GM23338 (cell line): ENCODE measurements around the gene CNP. TPM values are rescaled to one million over a fixed set of nuclear protein-coding genes. Genes with fewer than 3 reads are reported as not detected.

ENCODE experiments used
- ATAC-seq: fragments of 200-7000 bp; cut with Tn5 transposase; 3 replicates; pipeline ENCODE4 v1.9.1; 2020
- DNase-seq: peaks from one replicate; pipeline ENCODE4 v3.0.0-alpha.2; 2015; ENCODE audit warnings: low spot score
- H2AFZ ChIP-seq: fragments of 200-600 bp; sonication (generic); 2 replicates; pipeline ENCODE4 v1.8.0; 2016; ENCODE audit warnings: antibody characterized with exemption, mild to moderate bottlenecking, moderate library complexity
- H3F3A ChIP-seq: fragments of 200-600 bp; sonication (generic); replicated peaks from 2 replicates; pipeline ENCODE4 v1.8.0; 2017; ENCODE audit warnings: antibody characterized with exemption, mixed run types, low read depth
- H3K27ac ChIP-seq: fragments of 200-600 bp; sonication (generic); 2 replicates; pipeline ENCODE4 v1.6.1; 2016; ENCODE audit warnings: low read depth
- H3K27me3 ChIP-seq: fragments of 200-600 bp; sonication (generic); 2 replicates; pipeline ENCODE4 v1.8.0; 2016; ENCODE audit warnings: mild to moderate bottlenecking, mixed run types, moderate library complexity; ENCODE audit not compliant: insufficient read depth
- H3K36me3 ChIP-seq: fragments of 200-600 bp; sonication (generic); 2 replicates; pipeline ENCODE4 v1.8.0; 2016; ENCODE audit warnings: mild to moderate bottlenecking; ENCODE audit not compliant: insufficient read depth
- H3K4me1 ChIP-seq: fragments of 200-600 bp; sonication (generic); 2 replicates; pipeline ENCODE4 v1.8.0; 2016; ENCODE audit warnings: mild to moderate bottlenecking, moderate library complexity; ENCODE audit not compliant: insufficient read depth
- H3K4me2 ChIP-seq: fragments of 200-600 bp; sonication (generic); 2 replicates; pipeline ENCODE4 v1.7.1; 2017; ENCODE audit warnings: mixed run types
- H3K4me3 ChIP-seq: fragments of 200-600 bp; sonication (generic); 2 replicates; pipeline ENCODE4 v1.6.1; 2016; ENCODE audit warnings: mixed run types
- H3K79me2 ChIP-seq: fragments of 200-600 bp; sonication (generic); replicated peaks from 2 replicates; pipeline ENCODE4 v1.8.0; 2017; ENCODE audit warnings: mild to moderate bottlenecking; ENCODE audit not compliant: insufficient read depth
- H3K9me2 ChIP-seq: fragments of 200-600 bp; sonication (generic); 2 replicates; pipeline ENCODE4 v1.8.0; 2017; ENCODE audit not compliant: insufficient read depth
- H4K20me1 ChIP-seq: fragments of 200-600 bp; sonication (generic); replicated peaks from 2 replicates; pipeline ENCODE4 v1.8.0; 2017; ENCODE audit warnings: mild to moderate bottlenecking; ENCODE audit not compliant: insufficient read depth
- H3K27ac Mint-ChIP-seq: 2 replicates; pipeline ENCODE4 v1.8.0; 2020; ENCODE audit warnings: inconsistent platforms, mild to moderate bottlenecking, moderate library complexity, mixed read lengths
- H3K27me3 Mint-ChIP-seq: 3 replicates; pipeline ENCODE4 v1.8.0; 2022; ENCODE audit warnings: low read depth, mild to moderate bottlenecking, moderate library complexity, mixed read lengths, inconsistent platforms; ENCODE audit not compliant: insufficient read depth, poor library complexity
- H3K36me3 Mint-ChIP-seq: 3 replicates; pipeline ENCODE4 v1.8.0; 2021; ENCODE audit warnings: low read depth, mild to moderate bottlenecking, inconsistent platforms, moderate library complexity, mixed read lengths
- H3K4me1 Mint-ChIP-seq: 3 replicates; pipeline ENCODE4 v1.8.0; 2020; ENCODE audit warnings: mild to moderate bottlenecking, inconsistent platforms, mixed read lengths
- H3K4me3 Mint-ChIP-seq: 3 replicates; pipeline ENCODE4 v1.8.0; 2021; ENCODE audit warnings: moderate library complexity, mild to moderate bottlenecking, inconsistent platforms, mixed read lengths
- H3K9me3 Mint-ChIP-seq: 3 replicates; pipeline ENCODE4 v1.8.0; 2020; ENCODE audit warnings: moderate library complexity, mild to moderate bottlenecking, inconsistent platforms, mixed read lengths
- EZH2 ChIP-seq: fragments of 200-600 bp; sonication (generic); IDR thresholded peaks from one replicate; pipeline ENCODE4 v1.8.0; 2017; ENCODE audit warnings: antibody characterized with exemption, mild to moderate bottlenecking, low read depth; ENCODE audit not compliant: unreplicated experiment
- ZNF331 ChIP-seq: fragments of 250-450 bp; sonication (Bioruptor Pico); IDR thresholded peaks from 2 replicates; pipeline ENCODE4 v1.5.0; 2020; ENCODE audit warnings: low read depth, mild to moderate bottlenecking, moderate library complexity
- polyA plus RNA-seq: library from polyadenylated mRNA; unstranded; fragments of >200 nt; fragmentation: Nextera tagmentation; extraction: Ambion mirVana; gene quantifications from 2 replicates; pipeline ENCODE4 v1.2.1, GENCODE V29; 2016
- total RNA-seq: library from RNA; depleted of rRNA; stranded (reverse); fragments of >200 nt; shearing (Covaris generic); gene quantifications from 2 replicates; pipeline ENCODE4 v1.2.3, GENCODE V29; 2014
- TF ChIP-seq, protein P1 (sequence below): fragments of 250-450 bp; sonication (Bioruptor Pico); IDR thresholded peaks from 2 replicates; pipeline ENCODE4 v1.5.0; 2020; ENCODE audit warnings: mild to moderate bottlenecking, moderate library complexity
- TF ChIP-seq, protein P2 (sequence below), 2 experiments: fragments of 200-600 bp in 1 of 2; sonication (generic) in 1 of 2; conservative IDR thresholded peaks; 2 replicates each; pipeline versions ENCODE4 v1.5.1 to v1.6.1; 2016 to 2017; ENCODE audit warnings: antibody characterized with exemption in 2 of 2, low read depth in 2 of 2, mild to moderate bottlenecking in 2 of 2, moderate library complexity in 1 of 2
- TF ChIP-seq, protein P3 (sequence below): IDR thresholded peaks from 2 replicates; pipeline ENCODE4 v1.6.1; 2016; ENCODE audit warnings: antibody characterized with exemption

CNP gene
- total and polyA plus RNA-seq, 2 experiments from 2014 or later: 30.8 to 47.8 TPM

DNA sequence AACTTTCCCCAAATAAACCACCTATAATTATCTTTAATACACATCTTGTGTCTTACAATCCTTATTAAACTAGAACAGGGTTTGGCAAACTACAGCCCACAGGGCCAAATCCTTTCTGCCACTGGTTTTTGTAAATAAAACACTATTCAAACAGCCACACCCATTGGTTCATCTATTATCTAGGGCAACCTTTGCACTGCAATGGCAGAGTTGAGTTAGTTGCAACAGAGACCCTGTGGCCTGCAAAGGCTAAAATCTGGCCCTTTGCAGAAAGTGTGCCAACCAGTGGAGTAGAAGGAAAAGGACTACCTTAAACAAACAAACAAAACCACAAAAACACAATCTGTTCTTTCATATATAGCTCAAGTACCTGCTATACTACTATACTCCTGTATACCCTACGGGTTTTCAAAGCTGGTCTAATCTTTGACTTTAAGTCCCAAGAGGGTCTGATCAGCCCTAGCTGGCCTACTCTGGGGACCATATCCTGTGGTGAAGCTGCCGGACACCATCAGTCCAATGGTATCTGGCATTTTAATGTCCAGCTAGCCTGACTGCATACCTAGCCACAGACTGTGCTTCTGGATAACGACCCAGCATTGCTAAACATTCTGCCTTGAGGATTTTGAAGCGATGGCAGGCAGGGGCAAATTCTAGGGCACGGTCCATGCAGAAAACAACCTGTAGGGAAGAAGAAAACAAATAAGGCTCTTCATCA lies 23.3 kb downstream of the CNP start (continued):
- TF ChIP-seq, protein P1, sequence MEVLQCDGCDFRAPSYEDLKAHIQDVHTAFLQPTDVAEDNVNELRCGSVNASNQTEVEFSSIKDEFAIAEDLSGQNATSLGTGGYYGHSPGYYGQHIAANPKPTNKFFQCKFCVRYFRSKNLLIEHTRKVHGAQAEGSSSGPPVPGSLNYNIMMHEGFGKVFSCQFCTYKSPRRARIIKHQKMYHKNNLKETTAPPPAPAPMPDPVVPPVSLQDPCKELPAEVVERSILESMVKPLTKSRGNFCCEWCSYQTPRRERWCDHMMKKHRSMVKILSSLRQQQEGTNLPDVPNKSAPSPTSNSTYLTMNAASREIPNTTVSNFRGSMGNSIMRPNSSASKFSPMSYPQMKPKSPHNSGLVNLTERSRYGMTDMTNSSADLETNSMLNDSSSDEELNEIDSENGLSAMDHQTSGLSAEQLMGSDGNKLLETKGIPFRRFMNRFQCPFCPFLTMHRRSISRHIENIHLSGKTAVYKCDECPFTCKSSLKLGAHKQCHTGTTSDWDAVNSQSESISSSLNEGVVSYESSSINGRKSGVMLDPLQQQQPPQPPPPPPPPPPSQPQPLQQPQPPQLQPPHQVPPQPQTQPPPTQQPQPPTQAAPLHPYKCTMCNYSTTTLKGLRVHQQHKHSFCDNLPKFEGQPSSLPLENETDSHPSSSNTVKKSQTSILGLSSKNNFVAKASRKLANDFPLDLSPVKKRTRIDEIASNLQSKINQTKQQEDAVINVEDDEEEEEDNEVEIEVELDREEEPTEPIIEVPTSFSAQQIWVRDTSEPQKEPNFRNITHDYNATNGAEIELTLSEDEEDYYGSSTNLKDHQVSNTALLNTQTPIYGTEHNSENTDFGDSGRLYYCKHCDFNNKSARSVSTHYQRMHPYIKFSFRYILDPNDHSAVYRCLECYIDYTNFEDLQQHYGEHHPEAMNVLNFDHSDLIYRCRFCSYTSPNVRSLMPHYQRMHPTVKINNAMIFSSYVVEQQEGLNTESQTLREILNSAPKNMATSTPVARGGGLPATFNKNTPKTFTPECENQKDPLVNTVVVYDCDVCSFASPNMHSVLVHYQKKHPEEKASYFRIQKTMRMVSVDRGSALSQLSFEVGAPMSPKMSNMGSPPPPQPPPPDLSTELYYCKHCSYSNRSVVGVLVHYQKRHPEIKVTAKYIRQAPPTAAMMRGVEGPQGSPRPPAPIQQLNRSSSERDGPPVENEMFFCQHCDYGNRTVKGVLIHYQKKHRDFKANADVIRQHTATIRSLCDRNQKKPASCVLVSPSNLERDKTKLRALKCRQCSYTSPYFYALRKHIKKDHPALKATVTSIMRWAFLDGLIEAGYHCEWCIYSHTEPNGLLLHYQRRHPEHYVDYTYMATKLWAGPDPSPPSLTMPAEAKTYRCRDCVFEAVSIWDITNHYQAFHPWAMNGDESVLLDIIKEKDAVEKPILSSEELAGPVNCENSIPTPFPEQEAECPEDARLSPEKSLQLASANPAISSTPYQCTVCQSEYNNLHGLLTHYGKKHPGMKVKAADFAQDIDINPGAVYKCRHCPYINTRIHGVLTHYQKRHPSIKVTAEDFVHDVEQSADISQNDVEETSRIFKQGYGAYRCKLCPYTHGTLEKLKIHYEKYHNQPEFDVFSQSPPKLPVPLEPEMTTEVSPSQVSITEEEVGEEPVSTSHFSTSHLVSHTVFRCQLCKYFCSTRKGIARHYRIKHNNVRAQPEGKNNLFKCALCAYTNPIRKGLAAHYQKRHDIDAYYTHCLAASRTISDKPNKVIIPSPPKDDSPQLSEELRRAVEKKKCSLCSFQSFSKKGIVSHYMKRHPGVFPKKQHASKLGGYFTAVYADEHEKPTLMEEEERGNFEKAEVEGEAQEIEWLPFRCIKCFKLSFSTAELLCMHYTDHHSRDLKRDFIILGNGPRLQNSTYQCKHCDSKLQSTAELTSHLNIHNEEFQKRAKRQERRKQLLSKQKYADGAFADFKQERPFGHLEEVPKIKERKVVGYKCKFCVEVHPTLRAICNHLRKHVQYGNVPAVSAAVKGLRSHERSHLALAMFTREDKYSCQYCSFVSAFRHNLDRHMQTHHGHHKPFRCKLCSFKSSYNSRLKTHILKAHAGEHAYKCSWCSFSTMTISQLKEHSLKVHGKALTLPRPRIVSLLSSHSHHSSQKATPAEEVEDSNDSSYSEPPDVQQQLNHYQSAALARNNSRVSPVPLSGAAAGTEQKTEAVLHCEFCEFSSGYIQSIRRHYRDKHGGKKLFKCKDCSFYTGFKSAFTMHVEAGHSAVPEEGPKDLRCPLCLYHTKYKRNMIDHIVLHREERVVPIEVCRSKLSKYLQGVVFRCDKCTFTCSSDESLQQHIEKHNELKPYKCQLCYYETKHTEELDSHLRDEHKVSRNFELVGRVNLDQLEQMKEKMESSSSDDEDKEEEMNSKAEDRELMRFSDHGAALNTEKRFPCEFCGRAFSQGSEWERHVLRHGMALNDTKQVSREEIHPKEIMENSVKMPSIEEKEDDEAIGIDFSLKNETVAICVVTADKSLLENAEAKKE (CRISPR knock-in tag): no peak

DNA sequence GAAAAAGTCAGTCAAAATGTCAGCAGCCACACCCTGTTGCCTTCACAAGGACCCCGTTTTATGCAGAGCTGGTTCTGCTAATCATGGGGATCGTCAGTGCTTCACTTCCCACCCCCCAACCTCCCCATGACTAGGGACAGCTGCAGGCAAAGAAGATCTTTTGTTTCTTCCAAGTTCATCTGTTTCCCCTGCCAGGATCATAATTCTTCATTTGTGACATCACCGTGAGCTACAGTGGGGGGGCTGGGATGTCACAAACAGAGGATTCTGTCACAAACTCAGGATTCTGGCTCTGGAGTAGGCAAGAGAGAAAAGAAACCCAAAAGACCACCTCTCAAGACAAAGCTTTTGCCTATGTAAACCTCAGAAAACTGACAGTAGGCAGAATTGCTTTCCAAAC lies 26.0 kb downstream of the CNP start:
- Mint-ChIP-seq H3K27me3 (peaks cover 2% of the 10 kb centered on the region), H3K4me1 (no peaks in the 10 kb centered on the region), H3K4me3 (no peak overlapping the region), H3K9me3 (no peaks in the 10 kb centered on the region), H3K27ac (no peak overlapping the region), H3K36me3 (peaks cover 96% of the 10 kb centered on the region)
- H3K27ac ChIP-seq: no peak overlapping the region
- DNase-seq (no peak), ATAC-seq (no peak)
- peaks cover 84% of the 10 kb centered on the region for H3K36me3 ChIP-seq
- H3K4me3 ChIP-seq: no peak overlapping the region
- H3K4me1 ChIP-seq: no peaks in the 10 kb centered on the region
- H3K9me2 ChIP-seq: no peaks in the 10 kb centered on the region
- H3K4me2 ChIP-seq: no peak overlapping the region
- peaks cover 42% of the 10 kb centered on the region for H4K20me1 ChIP-seq
- H3F3A ChIP-seq: peaks cover 30% of the 10 kb centered on the region
- H3K79me2 ChIP-seq: 0 out of 2 replicates have a peak, but pooled peaks cover 13% of the 10 kb centered on the region
- no peaks in the 10 kb centered on the region for H3K27me3 ChIP-seq
- no peak overlapping the region for H2AFZ ChIP-seq
- no peak for TF ChIP-seq ZNF331
- TF ChIP-seq, protein P2, sequence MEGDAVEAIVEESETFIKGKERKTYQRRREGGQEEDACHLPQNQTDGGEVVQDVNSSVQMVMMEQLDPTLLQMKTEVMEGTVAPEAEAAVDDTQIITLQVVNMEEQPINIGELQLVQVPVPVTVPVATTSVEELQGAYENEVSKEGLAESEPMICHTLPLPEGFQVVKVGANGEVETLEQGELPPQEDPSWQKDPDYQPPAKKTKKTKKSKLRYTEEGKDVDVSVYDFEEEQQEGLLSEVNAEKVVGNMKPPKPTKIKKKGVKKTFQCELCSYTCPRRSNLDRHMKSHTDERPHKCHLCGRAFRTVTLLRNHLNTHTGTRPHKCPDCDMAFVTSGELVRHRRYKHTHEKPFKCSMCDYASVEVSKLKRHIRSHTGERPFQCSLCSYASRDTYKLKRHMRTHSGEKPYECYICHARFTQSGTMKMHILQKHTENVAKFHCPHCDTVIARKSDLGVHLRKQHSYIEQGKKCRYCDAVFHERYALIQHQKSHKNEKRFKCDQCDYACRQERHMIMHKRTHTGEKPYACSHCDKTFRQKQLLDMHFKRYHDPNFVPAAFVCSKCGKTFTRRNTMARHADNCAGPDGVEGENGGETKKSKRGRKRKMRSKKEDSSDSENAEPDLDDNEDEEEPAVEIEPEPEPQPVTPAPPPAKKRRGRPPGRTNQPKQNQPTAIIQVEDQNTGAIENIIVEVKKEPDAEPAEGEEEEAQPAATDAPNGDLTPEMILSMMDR (conservative IDR thresholded peaks at IDR 0.05; ENCODE audit: low read depth in 2 of 2): no peak
- no peak for TF ChIP-seq EZH2
- TF ChIP-seq, protein P3, sequence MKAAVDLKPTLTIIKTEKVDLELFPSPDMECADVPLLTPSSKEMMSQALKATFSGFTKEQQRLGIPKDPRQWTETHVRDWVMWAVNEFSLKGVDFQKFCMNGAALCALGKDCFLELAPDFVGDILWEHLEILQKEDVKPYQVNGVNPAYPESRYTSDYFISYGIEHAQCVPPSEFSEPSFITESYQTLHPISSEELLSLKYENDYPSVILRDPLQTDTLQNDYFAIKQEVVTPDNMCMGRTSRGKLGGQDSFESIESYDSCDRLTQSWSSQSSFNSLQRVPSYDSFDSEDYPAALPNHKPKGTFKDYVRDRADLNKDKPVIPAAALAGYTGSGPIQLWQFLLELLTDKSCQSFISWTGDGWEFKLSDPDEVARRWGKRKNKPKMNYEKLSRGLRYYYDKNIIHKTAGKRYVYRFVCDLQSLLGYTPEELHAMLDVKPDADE: no peak
- TF ChIP-seq, protein P1 (CRISPR knock-in tag): no peak
